NT2/D1 (cell line): ENCODE data around the gene ACO2.

Source experiments
- DNase-seq: peaks from one replicate; pipeline ENCODE4 v3.0.0-alpha.2; 2011; ENCODE audit warnings: low read depth, low spot score
- H3K27me3 ChIP-seq: 2 replicates; pipeline ENCODE4 v1.6.0; 2011; ENCODE audit warnings: mild to moderate bottlenecking; ENCODE audit not compliant: insufficient read length, insufficient read depth
- H3K36me3 ChIP-seq: 2 replicates; pipeline ENCODE4 v1.6.1; 2011; ENCODE audit warnings: mild to moderate bottlenecking, low read length, mixed read lengths; ENCODE audit not compliant: insufficient read depth, insufficient read length
- H3K4me1 ChIP-seq: 2 replicates; pipeline ENCODE4 v1.5.1; 2011; ENCODE audit not compliant: insufficient read depth, insufficient read length
- H3K4me3 ChIP-seq: 2 replicates; pipeline ENCODE4 v1.5.1; 2011; ENCODE audit warnings: low read depth; ENCODE audit not compliant: insufficient read length
- H3K9ac ChIP-seq: 2 replicates; pipeline ENCODE4 v1.6.0; 2011; ENCODE audit warnings: low read depth; ENCODE audit not compliant: insufficient read length
- H3K9me3 ChIP-seq: 2 replicates; pipeline ENCODE4 v1.5.1; 2011; ENCODE audit warnings: mild to moderate bottlenecking, low read length; ENCODE audit not compliant: insufficient read depth
- SUZ12 ChIP-seq: IDR thresholded peaks from 2 replicates; pipeline ENCODE4 v1.6.1; 2011; ENCODE audit not compliant: insufficient read length, insufficient read depth; ENCODE audit errors: extremely low read depth
- YY1 ChIP-seq: IDR thresholded peaks from 2 replicates; pipeline ENCODE4 v1.6.1; 2011; ENCODE audit not compliant: insufficient read length, insufficient read depth
- ZNF274 ChIP-seq: IDR thresholded peaks from 2 replicates; pipeline ENCODE4 v1.6.1; 2011; ENCODE audit warnings: mild to moderate bottlenecking, low read depth, low read length

ACO2 gene

DNA sequence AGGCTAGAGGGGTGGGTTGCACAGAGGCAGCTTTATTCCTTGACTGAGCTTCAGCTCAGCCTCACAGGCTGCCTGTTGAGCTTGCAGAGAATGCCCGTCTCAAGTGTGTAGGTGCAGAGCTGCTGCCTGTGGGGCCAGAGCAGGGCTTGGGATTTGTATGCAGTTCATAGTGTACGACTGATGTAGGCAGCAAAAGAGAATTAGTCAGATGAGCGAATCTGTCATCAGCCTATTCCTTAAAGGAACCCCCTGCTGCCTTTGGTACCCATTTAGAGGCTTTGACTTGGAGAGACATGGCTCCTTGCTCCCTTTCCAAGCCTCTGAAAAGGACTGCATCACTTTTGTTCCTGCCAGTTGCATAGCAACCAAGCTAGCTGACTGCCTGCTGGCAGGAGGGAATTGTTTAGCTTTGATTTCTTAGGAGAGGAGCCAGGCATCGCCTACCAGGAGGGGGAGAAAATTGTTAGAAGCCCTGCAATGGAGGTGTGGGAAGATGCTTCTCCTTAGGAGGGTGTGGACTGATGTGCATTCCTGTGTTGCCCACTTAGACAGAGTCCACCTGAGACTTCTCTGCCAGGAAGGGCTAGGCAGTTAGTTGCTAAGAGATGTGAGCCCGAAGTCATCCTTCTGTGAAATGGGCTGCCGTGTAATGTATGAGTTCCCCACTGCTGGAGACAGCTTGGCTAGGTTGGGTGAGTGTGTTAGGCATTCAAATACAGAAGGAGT, 10.9 kb downstream of the ACO2 start:
- H3K36me3 ChIP-seq = peaks cover 7% of the 10 kb centered on the region
- H3K27me3 ChIP-seq = no peaks in the 10 kb centered on the region
- H3K4me3 ChIP-seq = no peak overlapping the region
- no peak for TF ChIP-seq YY1
- no peak for TF ChIP-seq ZNF274
- TF ChIP-seq SUZ12 = no peak
- H3K9ac ChIP-seq = no peak overlapping the region
- no peak for DNase-seq
- peaks cover 12% of the 10 kb centered on the region for H3K4me1 ChIP-seq
- H3K9me3 ChIP-seq = no peaks in the 10 kb centered on the region

DNA sequence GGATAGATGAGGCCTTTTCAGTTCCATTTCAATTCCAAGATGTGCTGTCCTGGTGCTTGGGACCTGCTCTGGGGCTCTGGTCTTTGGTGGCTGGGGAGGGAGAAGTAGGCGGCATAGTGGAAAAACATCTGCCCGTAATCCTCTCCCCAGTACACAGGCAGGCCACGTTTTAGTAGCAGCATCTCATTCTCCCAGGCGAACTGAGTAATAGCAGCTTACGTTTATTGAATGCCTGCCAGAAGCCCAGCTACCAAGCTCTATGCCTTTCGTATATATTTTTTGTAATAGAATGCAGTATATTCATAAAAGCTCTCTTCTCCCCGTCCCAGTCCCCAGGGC, 11.4 kb downstream of the ACO2 start:
- Histone ChIP-seq H3K4me1 (peaks cover 12% of the 10 kb centered on the region), H3K9me3 (no peaks in the 10 kb centered on the region), H3K4me3 (no peak overlapping the region), H3K9ac (no peak overlapping the region), H3K27me3 (no peaks in the 10 kb centered on the region), H3K36me3 (peaks cover 3% of the 10 kb centered on the region)
- DNase-seq = no peak
- TF ChIP-seq YY1 (no peak), ZNF274 (no peak), SUZ12 (no peak)

DNA sequence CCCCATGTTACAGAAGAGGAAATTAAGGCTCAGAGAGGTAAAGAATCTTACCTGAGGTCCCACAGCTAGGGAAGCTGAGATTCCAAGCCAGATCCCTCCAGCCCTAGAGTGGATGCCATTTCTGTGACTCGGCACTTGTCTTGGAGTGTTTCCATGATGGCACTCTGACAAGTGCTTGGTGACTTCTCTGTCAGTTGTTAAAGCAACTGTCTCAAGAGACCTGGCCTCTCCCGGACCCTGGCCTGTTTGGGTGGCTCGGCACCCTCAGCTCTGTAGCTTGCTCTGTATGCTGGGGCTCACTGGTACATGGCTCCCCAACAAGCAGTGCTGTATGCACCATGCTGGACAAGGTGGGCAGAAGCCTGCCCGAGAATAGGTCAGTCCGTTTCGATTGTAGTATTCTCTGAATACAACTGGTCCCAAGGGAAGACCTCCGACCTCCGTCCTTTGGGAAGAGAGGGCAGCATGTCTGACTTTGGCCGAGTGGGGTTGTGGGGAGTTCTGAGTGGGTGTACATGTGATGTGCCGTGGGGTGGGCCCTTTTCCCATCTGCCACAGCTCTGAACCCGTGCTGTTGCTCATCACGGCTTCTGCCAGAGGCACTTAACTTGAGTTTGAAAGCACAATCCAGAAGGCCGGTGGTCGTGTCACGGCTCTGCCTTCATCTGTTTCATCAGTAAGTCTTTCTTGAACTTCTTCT, 12.4 kb downstream of the ACO2 start:
- Histone ChIP-seq H3K4me3 (no peak overlapping the region), H3K27me3 (no peaks in the 10 kb centered on the region), H3K9me3 (no peaks in the 10 kb centered on the region), H3K9ac (no peak overlapping the region), H3K4me1 (peaks cover 12% of the 10 kb centered on the region), H3K36me3 (peaks cover 3% of the 10 kb centered on the region)
- no peak for TF ChIP-seq ZNF274
- no peak for TF ChIP-seq YY1
- TF ChIP-seq SUZ12 = no peak
- no peak for DNase-seq

DNA sequence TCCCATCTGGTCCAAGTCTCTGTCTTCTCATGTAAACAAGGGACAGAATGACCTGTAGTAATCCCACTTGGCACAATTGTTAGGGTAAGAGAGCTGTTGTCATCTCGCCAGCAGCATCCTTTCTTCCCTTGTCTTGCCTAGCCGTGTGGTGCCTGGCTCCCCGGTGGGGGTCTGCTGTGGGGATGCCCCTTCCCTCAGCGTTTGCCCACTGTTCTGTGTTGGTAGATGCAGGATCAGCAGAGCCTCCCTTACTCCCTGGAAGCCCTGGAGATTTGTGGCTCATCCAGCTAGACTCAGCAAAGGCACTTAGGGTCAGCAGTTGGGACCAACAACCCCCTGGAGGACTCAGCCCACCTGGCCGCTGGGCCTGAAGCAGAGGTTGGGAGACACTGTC, 13.0 kb downstream of the ACO2 start:
- DNase-seq = no peak
- TF ChIP-seq YY1 (no peak), ZNF274 (no peak), SUZ12 (no peak)
- no peaks in the 10 kb centered on the region for H3K9me3 ChIP-seq
- H3K27me3 ChIP-seq = no peaks in the 10 kb centered on the region
- no peak overlapping the region for H3K9ac ChIP-seq
- peaks cover 12% of the 10 kb centered on the region for H3K4me1 ChIP-seq
- peaks cover 3% of the 10 kb centered on the region for H3K36me3 ChIP-seq
- no peak overlapping the region for H3K4me3 ChIP-seq

DNA sequence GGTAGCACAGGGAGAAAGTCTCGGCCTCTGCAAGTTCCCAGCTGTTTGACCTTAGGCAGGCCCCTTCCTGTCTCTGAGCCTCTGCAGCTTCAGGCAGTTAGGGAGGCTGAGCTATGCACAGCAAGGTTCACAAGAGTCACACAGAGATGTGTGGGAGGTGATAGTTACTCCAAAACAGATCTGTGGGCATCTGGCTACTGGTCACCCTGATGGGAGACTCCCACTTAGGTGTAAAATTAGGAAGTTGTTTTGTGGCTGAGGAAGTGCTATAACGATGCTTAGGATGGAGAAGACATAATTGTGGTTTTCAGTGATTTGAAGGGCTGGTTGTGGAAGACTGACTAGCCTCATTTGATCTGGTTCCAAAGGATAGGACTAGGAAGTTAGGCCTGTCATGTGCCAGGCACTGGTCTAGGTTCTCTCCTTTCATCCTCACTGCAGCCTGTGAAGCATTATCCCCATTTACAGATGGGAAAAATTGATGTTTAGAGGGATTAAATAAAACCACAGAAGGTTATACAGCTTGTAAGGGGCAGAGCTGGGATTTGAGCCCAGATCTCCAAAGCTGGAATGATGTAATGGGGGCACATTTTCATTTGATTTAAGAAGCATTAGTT, 13.5 kb downstream of the ACO2 start:
- Histone ChIP-seq H3K4me3 (no peak overlapping the region), H3K9ac (no peak overlapping the region), H3K27me3 (no peaks in the 10 kb centered on the region), H3K36me3 (peaks cover 3% of the 10 kb centered on the region), H3K9me3 (no peaks in the 10 kb centered on the region), H3K4me1 (peaks cover 12% of the 10 kb centered on the region)
- no peak for DNase-seq
- TF ChIP-seq SUZ12 = no peak
- no peak for TF ChIP-seq YY1
- no peak for TF ChIP-seq ZNF274

DNA sequence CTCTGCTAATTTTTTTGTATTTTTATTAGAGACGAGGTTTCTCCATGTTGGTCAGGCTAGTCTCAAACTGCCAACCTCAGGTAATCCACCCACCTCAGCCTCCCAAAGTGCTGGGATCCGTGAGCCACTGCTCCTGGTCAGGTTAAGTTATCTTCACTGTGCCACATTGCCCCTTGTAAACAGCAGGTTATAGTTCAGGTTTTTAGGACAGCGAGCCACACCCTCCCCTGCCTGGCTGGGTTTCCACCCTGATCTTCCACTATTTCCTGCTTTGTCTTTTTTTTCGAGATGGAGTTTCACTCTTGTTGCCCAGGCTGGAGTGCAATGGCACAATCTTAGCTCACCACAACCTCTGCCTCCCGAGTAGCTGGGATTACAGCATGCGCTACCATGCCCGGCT, 16.1 kb downstream of the ACO2 start:
- Histone ChIP-seq H3K9me3 (no peaks in the 10 kb centered on the region), H3K27me3 (no peaks in the 10 kb centered on the region), H3K4me1 (peaks cover 12% of the 10 kb centered on the region), H3K9ac (no peak overlapping the region), H3K4me3 (no peak overlapping the region), H3K36me3 (peaks cover 5% of the 10 kb centered on the region)
- TF ChIP-seq SUZ12 = no peak
- no peak for TF ChIP-seq ZNF274
- no peak for TF ChIP-seq YY1
- no peak for DNase-seq

DNA sequence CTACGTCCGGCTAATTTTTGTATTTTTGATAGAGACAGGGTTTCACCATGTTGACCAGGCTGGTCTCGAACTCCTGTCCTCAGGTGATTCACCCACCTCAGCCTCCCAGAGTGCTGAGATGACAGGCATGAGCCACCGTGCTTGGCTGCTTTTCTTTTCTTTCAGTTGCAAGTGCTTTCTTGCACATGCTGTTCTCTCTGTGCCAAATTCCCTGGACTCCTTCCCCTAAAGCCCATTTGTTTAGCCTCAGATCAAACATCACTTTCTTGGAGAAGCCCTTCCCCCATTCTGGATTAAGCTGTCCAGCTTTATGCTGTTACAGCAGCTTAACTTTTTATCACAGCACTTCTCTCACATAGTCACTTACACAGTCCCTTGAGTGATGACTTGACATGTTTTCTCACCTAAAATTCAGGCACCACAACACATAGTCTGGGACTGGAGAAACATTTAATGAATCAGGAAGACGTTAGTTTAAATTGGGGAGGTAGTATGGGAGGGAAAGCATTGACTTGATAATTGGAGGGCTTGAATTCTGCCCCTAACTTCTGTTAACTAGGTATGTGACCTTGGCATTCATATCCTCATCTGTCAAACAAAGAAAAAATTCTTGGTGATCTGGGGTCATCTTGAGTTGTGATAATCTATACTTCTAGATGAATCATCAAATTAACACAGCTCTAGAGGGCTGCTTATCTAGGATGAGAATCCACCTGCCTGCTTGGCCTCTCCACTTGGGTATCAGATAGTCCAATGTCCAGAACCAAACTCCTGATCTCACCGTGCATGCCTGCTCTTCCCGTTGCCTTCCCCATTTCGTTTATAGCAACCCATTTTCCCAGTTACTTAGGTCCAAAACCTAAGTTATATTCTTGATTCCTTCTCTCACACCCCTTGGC, 18.4 kb downstream of the ACO2 start:
- Histone ChIP-seq H3K9me3 (no peaks in the 10 kb centered on the region), H3K4me1 (peaks cover 3% of the 10 kb centered on the region), H3K9ac (no peak overlapping the region), H3K27me3 (no peaks in the 10 kb centered on the region), H3K4me3 (no peak overlapping the region), H3K36me3 (peaks cover 3% of the 10 kb centered on the region)
- no peak for DNase-seq
- TF ChIP-seq SUZ12 (no peak), YY1 (no peak)
